Body of pancreas (tissue), 4 donors: Measurements from ENCODE around the gene SNTB2. TPM values are rescaled to one million over a fixed set of nuclear protein-coding genes. Genes with fewer than 3 reads are reported as not detected.

Experiments used
- ATAC-seq: fragments of 150-250 bp; one replicate; pipeline ENCODE4 v1.9.1; 2016
- DNase-seq, 4 donors: peaks; one replicate each; pipeline ENCODE4 v3.0.0-alpha.2; 2019
- H3K27ac ChIP-seq, 4 donors: fragments of 200-600 bp; sonication (generic); 1 replicate in 3 of 4; 2 replicates in 1 of 4; pipeline versions ENCODE4 v1.5.1 to v1.6.1; 2016 to 2019; ENCODE audit warnings: mild to moderate bottlenecking in 1 of 4, mixed read lengths in 1 of 4, moderate library complexity in 1 of 4
- H3K27me3 ChIP-seq, 2 donors: fragments of 200-600 bp; sonication (generic); one replicate each; pipeline ENCODE4 v1.6.0; 2016; ENCODE audit warnings: mild to moderate bottlenecking in 1 of 2
- H3K36me3 ChIP-seq, 2 donors: fragments of 200-600 bp; sonication (generic); replicated peaks in 1 of 2; 2 replicates each; pipeline ENCODE4 v1.5.1; 2016; ENCODE audit warnings: low read depth in 2 of 2; ENCODE audit not compliant: insufficient read depth in 1 of 2
- H3K4me1 ChIP-seq: fragments of 200-600 bp; sonication (generic); one replicate; pipeline ENCODE4 v1.6.0; 2016
- H3K4me3 ChIP-seq, 2 donors: fragments of 200-600 bp; sonication (generic); 1 replicate in 1 of 2; 2 replicates in 1 of 2; pipeline ENCODE4 v1.5.1; 2016 to 2019
- H3K9me3 ChIP-seq, 3 donors: fragments of 200-600 bp; sonication (generic); 1 replicate in 2 of 3; 2 replicates in 1 of 3; pipeline ENCODE4 v1.5.1; 2016
- POLR2A ChIP-seq, 3 donors: fragments of 450-650 bp; IDR thresholded peaks; one replicate each; pipeline ENCODE4 v1.6.1; 2016; ENCODE audit warnings: antibody characterized with exemption in 3 of 3, mild to moderate bottlenecking in 2 of 3
- WGBS, 2 donors: methylation state at CpG; one replicate each; pipeline ENCODE4 v1.1.5; 2017; 5-methylcytosine and 5-hydroxymethylcytosine counted together
- intact Hi-C: fragments of 100-400 bp; cut with DNase I; formaldehyde crosslinking; loops from one replicate; pipeline ENCODE4 v1.15.1; 2023
- total RNA-seq, 2 donors: library from RNA; depleted of rRNA; stranded (reverse); fragments of >200 nt; gene quantifications; one replicate each; pipeline ENCODE4 v1.1.0, GENCODE V29; 2016
- TF ChIP-seq, protein P1 (sequence below), 7 experiments: fragments of 450-650 bp in 4 of 7; fragments of 200-600 bp in 3 of 7; sonication (generic) in 3 of 7; IDR thresholded peaks; one replicate each; pipeline ENCODE4 v1.5.1; 2016 to 2019; ENCODE audit warnings: antibody characterized with exemption in 7 of 7

SNTB2 gene
- total RNA-seq, 2 donors from 2014 or later: 11.2 to 13.5 TPM

DNA sequence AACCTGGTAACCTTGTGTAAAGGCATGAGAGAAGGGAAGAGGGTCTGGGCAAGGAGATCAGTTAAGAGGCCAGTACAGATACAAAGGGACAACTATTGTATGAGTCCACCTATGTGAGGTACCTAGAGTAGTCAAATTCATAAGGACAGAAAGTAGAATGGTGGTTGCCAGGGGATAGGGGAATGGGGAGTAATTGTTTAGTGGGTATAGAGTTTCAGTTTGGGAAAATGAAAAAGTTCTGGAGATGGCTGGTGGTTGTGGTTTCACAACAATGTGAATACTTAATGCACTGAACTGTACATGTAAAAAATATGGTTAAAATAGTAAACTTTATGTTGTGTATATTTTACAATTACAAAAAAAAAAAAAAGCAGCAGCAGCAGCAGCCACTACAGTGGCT lies 49.4 kb downstream of the SNTB2 start:
- H3K4me1 ChIP-seq: peaks cover 22% of the 10 kb centered on the region
- intact Hi-C loops: no loop called here
- H3K27ac ChIP-seq: no peak overlapping the region
- no peak overlapping the region for H3K4me3 ChIP-seq
- H3K36me3 ChIP-seq: no peaks in the 10 kb centered on the region
- no peaks in the 10 kb centered on the region for H3K9me3 ChIP-seq
- DNase-seq: no peak
- TF ChIP-seq, protein P1, sequence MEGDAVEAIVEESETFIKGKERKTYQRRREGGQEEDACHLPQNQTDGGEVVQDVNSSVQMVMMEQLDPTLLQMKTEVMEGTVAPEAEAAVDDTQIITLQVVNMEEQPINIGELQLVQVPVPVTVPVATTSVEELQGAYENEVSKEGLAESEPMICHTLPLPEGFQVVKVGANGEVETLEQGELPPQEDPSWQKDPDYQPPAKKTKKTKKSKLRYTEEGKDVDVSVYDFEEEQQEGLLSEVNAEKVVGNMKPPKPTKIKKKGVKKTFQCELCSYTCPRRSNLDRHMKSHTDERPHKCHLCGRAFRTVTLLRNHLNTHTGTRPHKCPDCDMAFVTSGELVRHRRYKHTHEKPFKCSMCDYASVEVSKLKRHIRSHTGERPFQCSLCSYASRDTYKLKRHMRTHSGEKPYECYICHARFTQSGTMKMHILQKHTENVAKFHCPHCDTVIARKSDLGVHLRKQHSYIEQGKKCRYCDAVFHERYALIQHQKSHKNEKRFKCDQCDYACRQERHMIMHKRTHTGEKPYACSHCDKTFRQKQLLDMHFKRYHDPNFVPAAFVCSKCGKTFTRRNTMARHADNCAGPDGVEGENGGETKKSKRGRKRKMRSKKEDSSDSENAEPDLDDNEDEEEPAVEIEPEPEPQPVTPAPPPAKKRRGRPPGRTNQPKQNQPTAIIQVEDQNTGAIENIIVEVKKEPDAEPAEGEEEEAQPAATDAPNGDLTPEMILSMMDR (IDR thresholded peaks at IDR 0.05): no peak
- TF ChIP-seq POLR2A (IDR thresholded peaks at IDR 0.05): no peak
- no peak for ATAC-seq
- H3K27me3 ChIP-seq: no peaks in the 10 kb centered on the region

DNA sequence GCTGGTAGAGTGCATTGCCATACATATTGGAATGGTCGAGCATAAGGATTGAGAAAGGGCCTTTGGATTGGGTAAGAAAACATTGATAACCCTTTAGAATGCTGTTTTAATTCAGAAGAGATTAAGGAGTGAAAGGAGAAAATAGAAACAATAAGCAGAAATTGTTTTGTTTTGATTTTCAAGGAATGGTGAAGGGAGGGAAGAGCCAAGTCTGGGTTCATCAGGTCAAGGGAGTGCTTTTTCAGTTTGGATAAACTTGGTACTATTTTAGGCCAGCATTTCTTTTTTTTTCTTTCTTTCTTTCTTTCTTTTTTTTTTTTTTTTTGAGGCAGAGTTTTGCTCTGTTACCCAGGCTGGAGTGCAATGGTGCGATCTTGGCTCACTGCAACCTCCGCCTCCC lies 50.3 kb downstream of the SNTB2 start:
- WGBS, 2 donors: 88 to 91% methylated on average over 3 of the region's 3 CpGs
- Histone ChIP-seq H3K4me1 (peaks cover 22% of the 10 kb centered on the region), H3K36me3 (no peaks in the 10 kb centered on the region), H3K27ac (no peak overlapping the region), H3K9me3 (no peaks in the 10 kb centered on the region), H3K4me3 (no peak overlapping the region), H3K27me3 (no peaks in the 10 kb centered on the region)
- ATAC-seq (no peak), DNase-seq (no peak)
- TF ChIP-seq POLR2A (IDR thresholded peaks at IDR 0.05): no peak
- TF ChIP-seq, protein P1 (IDR thresholded peaks at IDR 0.05): no peak
- intact Hi-C loops: no loop called here

DNA sequence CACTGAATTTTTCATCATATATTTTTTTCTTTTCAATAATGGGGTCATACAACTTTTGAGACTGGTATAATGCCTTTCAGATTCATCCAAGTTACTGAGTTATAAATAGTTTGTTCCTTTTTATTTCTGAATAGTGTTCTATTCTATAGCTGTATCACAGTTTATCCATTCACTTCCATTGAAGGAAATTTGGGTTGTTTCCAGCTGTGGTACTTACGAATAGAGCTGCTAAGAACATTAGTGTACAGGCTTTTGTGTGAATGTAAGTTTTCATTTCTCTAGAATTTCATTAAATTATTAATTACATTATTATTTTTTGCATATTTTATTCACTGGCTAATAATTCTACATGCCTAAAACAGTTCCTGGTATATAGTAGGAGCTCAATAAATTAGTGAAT lies 52.9 kb downstream of the SNTB2 start:
- DNase-seq (no peak), ATAC-seq (no peak)
- TF ChIP-seq, protein P1 (IDR thresholded peaks at IDR 0.05): no peak
- TF ChIP-seq POLR2A (IDR thresholded peaks at IDR 0.05): no peak
- intact Hi-C loops: no loop called here
- Histone ChIP-seq H3K9me3 (no peaks in the 10 kb centered on the region), H3K4me1 (peaks cover 11% of the 10 kb centered on the region), H3K4me3 (no peak overlapping the region), H3K27me3 (no peaks in the 10 kb centered on the region), H3K27ac (no peak overlapping the region), H3K36me3 (no peaks in the 10 kb centered on the region)
- 68 to 88% methylated on average over 1 of the region's 1 CpG for WGBS, 2 donors

DNA sequence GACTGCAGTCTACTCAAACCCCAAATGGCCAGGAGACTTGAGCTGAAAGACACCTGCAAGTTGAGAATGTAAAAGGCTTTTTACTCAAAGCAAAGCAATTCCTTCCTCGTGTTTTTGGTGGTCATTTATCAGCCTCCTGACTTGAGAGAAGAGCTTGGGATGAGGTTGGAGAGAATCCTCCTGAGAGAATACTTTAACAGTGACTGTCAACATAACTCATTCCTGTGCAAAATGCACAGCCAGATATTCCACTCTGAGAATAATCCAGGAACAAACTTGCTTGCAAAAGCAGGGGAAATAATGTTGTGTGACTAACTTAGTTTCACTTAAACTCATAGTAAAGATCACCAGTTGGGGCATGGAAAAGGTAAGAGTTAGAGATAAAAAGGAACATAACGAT lies 53.4 kb downstream of the SNTB2 start:
- no peaks in the 10 kb centered on the region for H3K9me3 ChIP-seq
- H3K4me3 ChIP-seq: no peak overlapping the region
- DNase-seq (no peak), ATAC-seq (no peak)
- 80 to 81% methylated on average over 2 of the region's 2 CpGs for WGBS, 2 donors
- H3K36me3 ChIP-seq: no peaks in the 10 kb centered on the region
- H3K27ac ChIP-seq: no peak overlapping the region
- TF ChIP-seq POLR2A (IDR thresholded peaks at IDR 0.05): no peak
- TF ChIP-seq, protein P1 (IDR thresholded peaks at IDR 0.05): no peak
- H3K27me3 ChIP-seq: no peaks in the 10 kb centered on the region
- H3K4me1 ChIP-seq: peaks cover 6% of the 10 kb centered on the region
- intact Hi-C loops: no loop called here

DNA sequence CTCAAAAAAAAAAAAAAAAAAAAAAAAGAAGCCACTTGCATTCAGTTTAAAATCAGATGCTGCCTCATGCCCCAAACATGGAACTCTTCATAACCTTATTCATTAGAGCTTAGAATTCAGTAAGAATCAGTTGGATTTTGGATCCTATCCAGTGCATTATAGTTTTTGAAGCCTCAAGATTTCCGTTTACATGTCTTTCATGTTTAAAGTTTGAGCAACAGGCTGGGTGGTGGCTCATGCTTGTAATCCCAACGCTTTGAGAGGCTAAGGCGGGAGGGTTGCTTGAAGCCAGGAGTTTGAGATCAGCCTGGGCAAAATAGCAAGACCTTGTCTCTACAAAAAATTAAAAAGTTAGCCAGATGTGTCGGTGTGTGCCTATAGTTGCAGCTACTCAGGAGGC lies 55.0 kb downstream of the SNTB2 start:
- H3K27me3 ChIP-seq: no peaks in the 10 kb centered on the region
- H3K4me1 ChIP-seq: no peaks in the 10 kb centered on the region
- H3K9me3 ChIP-seq: no peaks in the 10 kb centered on the region
- no peak overlapping the region for H3K4me3 ChIP-seq
- ATAC-seq (no peak), DNase-seq (no peak)
- 81 to 90% methylated on average over 3 to 4 of the region's 4 CpGs for WGBS, 2 donors
- no peak overlapping the region for H3K27ac ChIP-seq
- no peak for TF ChIP-seq POLR2A (IDR thresholded peaks at IDR 0.05)
- TF ChIP-seq, protein P1 (IDR thresholded peaks at IDR 0.05): no peak
- H3K36me3 ChIP-seq: no peaks in the 10 kb centered on the region
- intact Hi-C loops: no loop called here
